ENCODE results near the gene HHIPL2. TPM values are rescaled to one million over a fixed set of nuclear protein-coding genes. Genes with fewer than 3 reads are reported as not detected.

The HHIPL2 gene
- total RNA-seq (2014; rRNA removed; shearing (Covaris generic)), result 0.04 and 0.31 TPM in 2 replicates

GRCh38 chr1:222547944-222548671, at the start of gene HHIPL2:
HHIPL2 (minus strand) TSS chr1:222548104; CDS start chr1:222548044, 60 bp downstream.
- no peak for DNase-seq
- Histone ChIP-seq H3K36me3 (replicated peaks; ENCODE audit: control insufficient read depth, insufficient read depth, low read length) (no peaks in the 10 kb centered on the region), H3K27me3 (ENCODE audit: control insufficient read depth, insufficient read depth, low read length) (no peaks in the 10 kb centered on the region), H3K4me3 (ENCODE audit: insufficient read depth, low read depth, low read length) (no peak within 1 kb of the TSS)

GRCh38 chr1:222596696-222597095, 48.8 kb upstream of the HHIPL2 start:
- no peaks in the 10 kb centered on the region for H3K36me3 ChIP-seq (replicated peaks; ENCODE audit: control insufficient read depth, insufficient read depth, low read length)
- no peak overlapping the region for H3K4me3 ChIP-seq (ENCODE audit: insufficient read depth, low read depth, low read length)
- H3K27me3 ChIP-seq (ENCODE audit: control insufficient read depth, insufficient read depth, low read length), result no peaks in the 10 kb centered on the region
- no peak for DNase-seq

- Histone ChIP-seq H3K4me3 (ENCODE audit: insufficient read depth, low read depth, low read length) (no peak overlapping the region), H3K27me3 (ENCODE audit: control insufficient read depth, insufficient read depth, low read length) (no peaks in the 10 kb centered on the region; the same call in 1 of the 2 replicates), H3K36me3 (replicated peaks; ENCODE audit: control insufficient read depth, insufficient read depth, low read length) (no peaks in the 10 kb centered on the region)
- no peak for DNase-seq
Observed at GRCh38 chr1:222594789-222595188, 46.9 kb upstream of the HHIPL2 start.

- no peak for DNase-seq
- no peaks in the 10 kb centered on the region; the same call in 1 of the 2 replicates for H3K36me3 ChIP-seq (replicated peaks; ENCODE audit: control insufficient read depth, insufficient read depth, low read length)
- H3K27me3 ChIP-seq (ENCODE audit: control insufficient read depth, insufficient read depth, low read length), result no peaks in the 10 kb centered on the region; the same call in 1 of the 2 replicates
- H3K4me3 ChIP-seq (ENCODE audit: insufficient read depth, low read depth, low read length), result no peak overlapping the region
Observed at GRCh38 chr1:222592171-222592570, 44.3 kb upstream of the HHIPL2 start.

GRCh38 chr1:222589462-222590302, 41.8 kb upstream of the HHIPL2 start, which contains the start of gene TAF1A:
TAF1A (minus strand) TSS chr1:222589933.
- peaks cover 6% of the 10 kb centered on the region for H3K36me3 ChIP-seq (replicated peaks; ENCODE audit: control insufficient read depth, insufficient read depth, low read length)
- no peaks in the 10 kb centered on the region; the same call in 1 of the 2 replicates for H3K27me3 ChIP-seq (ENCODE audit: control insufficient read depth, insufficient read depth, low read length)
- DNase-seq, result peak; percentile 68
- H3K4me3 ChIP-seq (ENCODE audit: insufficient read depth, low read depth, low read length), result peak within 1 kb of the TSS; percentile 81

- Histone ChIP-seq H3K27me3 (ENCODE audit: control insufficient read depth, insufficient read depth, low read length) (no peaks in the 10 kb centered on the region; the same call in 1 of the 2 replicates), H3K36me3 (replicated peaks; ENCODE audit: control insufficient read depth, insufficient read depth, low read length) (peaks cover 6% of the 10 kb centered on the region), H3K4me3 (ENCODE audit: insufficient read depth, low read depth, low read length) (no peak overlapping the region)
- DNase-seq, result no peak
Observed at GRCh38 chr1:222588135-222588534, 40.2 kb upstream of the HHIPL2 start.

- Histone ChIP-seq H3K4me3 (ENCODE audit: insufficient read depth, low read depth, low read length) (no peak overlapping the region), H3K36me3 (replicated peaks; ENCODE audit: control insufficient read depth, insufficient read depth, low read length) (peaks cover 6% of the 10 kb centered on the region), H3K27me3 (ENCODE audit: control insufficient read depth, insufficient read depth, low read length) (no peaks in the 10 kb centered on the region; the same call in 1 of the 2 replicates)
- no peak for DNase-seq
Observed at GRCh38 chr1:222586842-222587241, 38.9 kb upstream of the HHIPL2 start.

GRCh38 chr1:222583079-222583478, 35.2 kb upstream of the HHIPL2 start:
- no peaks in the 10 kb centered on the region for H3K27me3 ChIP-seq (ENCODE audit: control insufficient read depth, insufficient read depth, low read length)
- DNase-seq, result no peak
- H3K4me3 ChIP-seq (ENCODE audit: insufficient read depth, low read depth, low read length), result no peak overlapping the region
- peaks cover 6% of the 10 kb centered on the region for H3K36me3 ChIP-seq (replicated peaks; ENCODE audit: control insufficient read depth, insufficient read depth, low read length)

GRCh38 chr1:222582099-222582774, 34.3 kb upstream of the HHIPL2 start:
- no peak overlapping the region for H3K4me3 ChIP-seq (ENCODE audit: insufficient read depth, low read depth, low read length)
- DNase-seq, result no peak
- no peaks in the 10 kb centered on the region for H3K27me3 ChIP-seq (ENCODE audit: control insufficient read depth, insufficient read depth, low read length)
- H3K36me3 ChIP-seq (replicated peaks; ENCODE audit: control insufficient read depth, insufficient read depth, low read length), result peaks cover 6% of the 10 kb centered on the region

GRCh38 chr1:222579316-222579715, 31.4 kb upstream of the HHIPL2 start:
- H3K36me3 ChIP-seq (replicated peaks; ENCODE audit: control insufficient read depth, insufficient read depth, low read length), result peaks cover 1% of the 10 kb centered on the region; the same call in 1 of the 2 replicates
- no peak overlapping the region for H3K4me3 ChIP-seq (ENCODE audit: insufficient read depth, low read depth, low read length)
- no peaks in the 10 kb centered on the region for H3K27me3 ChIP-seq (ENCODE audit: control insufficient read depth, insufficient read depth, low read length)
- no peak for DNase-seq

GRCh38 chr1:222570837-222571236, 22.9 kb upstream of the HHIPL2 start:
- DNase-seq, result no peak
- H3K4me3 ChIP-seq (ENCODE audit: insufficient read depth, low read depth, low read length), result no peak overlapping the region
- peaks cover 5% of the 10 kb centered on the region for H3K36me3 ChIP-seq (replicated peaks; ENCODE audit: control insufficient read depth, insufficient read depth, low read length)

GRCh38 chr1:222561656-222562055, 13.8 kb upstream of the HHIPL2 start:
- H3K4me3 ChIP-seq (ENCODE audit: insufficient read depth, low read depth, low read length), result no peak overlapping the region
- no peaks in the 10 kb centered on the region for H3K27me3 ChIP-seq (ENCODE audit: control insufficient read depth, insufficient read depth, low read length)
- DNase-seq, result no peak
- peaks cover 4% of the 10 kb centered on the region for H3K36me3 ChIP-seq (replicated peaks; ENCODE audit: control insufficient read depth, insufficient read depth, low read length)

More at GRCh38 chr1:222570837-222571236, 22.9 kb upstream of the HHIPL2 start:
- H3K27me3 ChIP-seq (ENCODE audit: control insufficient read depth, insufficient read depth, low read length), result no peaks in the 10 kb centered on the region

GRCh38 chr1:222557574-222557973, 9.7 kb upstream of the HHIPL2 start:
- peaks cover 3% of the 10 kb centered on the region for H3K36me3 ChIP-seq (replicated peaks; ENCODE audit: control insufficient read depth, insufficient read depth, low read length)
- H3K4me3 ChIP-seq (ENCODE audit: insufficient read depth, low read depth, low read length), result no peak overlapping the region
- no peaks in the 10 kb centered on the region for H3K27me3 ChIP-seq (ENCODE audit: control insufficient read depth, insufficient read depth, low read length)
- no peak for DNase-seq

GRCh38 chr1:222557148-222557547, 9.2 kb upstream of the HHIPL2 start:
- DNase-seq, result no peak
- Histone ChIP-seq H3K36me3 (replicated peaks; ENCODE audit: control insufficient read depth, insufficient read depth, low read length) (peaks cover 3% of the 10 kb centered on the region), H3K27me3 (ENCODE audit: control insufficient read depth, insufficient read depth, low read length) (no peaks in the 10 kb centered on the region), H3K4me3 (ENCODE audit: insufficient read depth, low read depth, low read length) (no peak overlapping the region)
